ENCODE data around the gene LMNB1.
A peak's percentile ranks its signal among the peaks of the same experiment; 100 is the strongest.

Gene LMNB1

DNA sequence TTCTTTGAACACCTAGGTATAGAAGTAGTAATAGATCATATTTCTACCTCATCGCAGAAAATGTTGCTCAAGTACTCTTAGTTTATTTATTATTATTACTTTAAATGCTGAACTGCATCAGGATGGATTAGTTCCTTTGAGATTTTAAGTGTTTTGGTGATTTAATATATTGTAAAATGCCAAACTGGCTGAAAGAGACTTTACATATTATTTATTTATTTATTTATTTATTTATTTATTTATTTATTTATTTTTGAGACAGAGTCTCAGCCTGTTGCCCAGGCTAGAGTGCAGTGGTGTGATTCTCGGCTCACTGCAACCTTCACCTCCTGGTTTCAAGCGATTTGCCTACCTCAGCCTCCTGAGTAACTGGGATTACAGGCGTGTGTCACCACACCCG lies 42.3 kb downstream of the LMNB1 start (continued):
- TF ChIP-seq ZNF629 (tag by site-specific recombination; IDR thresholded peaks at IDR 0.05) = peak; percentile 71
- no peak for TF ChIP-seq ZSCAN23 (tag by site-specific recombination; IDR thresholded peaks at IDR 0.05)
- peak; percentile 70; the same call in 1 of the 2 replicates for TF ChIP-seq ZNF221 (tag by site-specific recombination; IDR thresholded peaks at IDR 0.05; ENCODE audit: borderline replicate concordance)
- peak; percentile 98 for TF ChIP-seq ZNF555 (tag by site-specific recombination; conservative IDR thresholded peaks at IDR 0.05)
- TF ChIP-seq, protein P1, sequence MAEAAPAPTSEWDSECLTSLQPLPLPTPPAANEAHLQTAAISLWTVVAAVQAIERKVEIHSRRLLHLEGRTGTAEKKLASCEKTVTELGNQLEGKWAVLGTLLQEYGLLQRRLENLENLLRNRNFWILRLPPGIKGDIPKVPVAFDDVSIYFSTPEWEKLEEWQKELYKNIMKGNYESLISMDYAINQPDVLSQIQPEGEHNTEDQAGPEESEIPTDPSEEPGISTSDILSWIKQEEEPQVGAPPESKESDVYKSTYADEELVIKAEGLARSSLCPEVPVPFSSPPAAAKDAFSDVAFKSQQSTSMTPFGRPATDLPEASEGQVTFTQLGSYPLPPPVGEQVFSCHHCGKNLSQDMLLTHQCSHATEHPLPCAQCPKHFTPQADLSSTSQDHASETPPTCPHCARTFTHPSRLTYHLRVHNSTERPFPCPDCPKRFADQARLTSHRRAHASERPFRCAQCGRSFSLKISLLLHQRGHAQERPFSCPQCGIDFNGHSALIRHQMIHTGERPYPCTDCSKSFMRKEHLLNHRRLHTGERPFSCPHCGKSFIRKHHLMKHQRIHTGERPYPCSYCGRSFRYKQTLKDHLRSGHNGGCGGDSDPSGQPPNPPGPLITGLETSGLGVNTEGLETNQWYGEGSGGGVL (tag by site-specific recombination; IDR thresholded peaks at IDR 0.05) = no peak
- no peak for TF ChIP-seq ZNF132 (tag by site-specific recombination; IDR thresholded peaks at IDR 0.05; ENCODE audit: borderline replicate concordance)
- TF ChIP-seq, protein P2, sequence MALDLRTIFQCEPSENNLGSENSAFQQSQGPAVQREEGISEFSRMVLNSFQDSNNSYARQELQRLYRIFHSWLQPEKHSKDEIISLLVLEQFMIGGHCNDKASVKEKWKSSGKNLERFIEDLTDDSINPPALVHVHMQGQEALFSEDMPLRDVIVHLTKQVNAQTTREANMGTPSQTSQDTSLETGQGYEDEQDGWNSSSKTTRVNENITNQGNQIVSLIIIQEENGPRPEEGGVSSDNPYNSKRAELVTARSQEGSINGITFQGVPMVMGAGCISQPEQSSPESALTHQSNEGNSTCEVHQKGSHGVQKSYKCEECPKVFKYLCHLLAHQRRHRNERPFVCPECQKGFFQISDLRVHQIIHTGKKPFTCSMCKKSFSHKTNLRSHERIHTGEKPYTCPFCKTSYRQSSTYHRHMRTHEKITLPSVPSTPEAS (tag by site-specific recombination; IDR thresholded peaks at IDR 0.05) = no peak
- TF ChIP-seq SP2 (tag by site-specific recombination; IDR thresholded peaks at IDR 0.05) = no peak
- TF ChIP-seq, protein P3, sequence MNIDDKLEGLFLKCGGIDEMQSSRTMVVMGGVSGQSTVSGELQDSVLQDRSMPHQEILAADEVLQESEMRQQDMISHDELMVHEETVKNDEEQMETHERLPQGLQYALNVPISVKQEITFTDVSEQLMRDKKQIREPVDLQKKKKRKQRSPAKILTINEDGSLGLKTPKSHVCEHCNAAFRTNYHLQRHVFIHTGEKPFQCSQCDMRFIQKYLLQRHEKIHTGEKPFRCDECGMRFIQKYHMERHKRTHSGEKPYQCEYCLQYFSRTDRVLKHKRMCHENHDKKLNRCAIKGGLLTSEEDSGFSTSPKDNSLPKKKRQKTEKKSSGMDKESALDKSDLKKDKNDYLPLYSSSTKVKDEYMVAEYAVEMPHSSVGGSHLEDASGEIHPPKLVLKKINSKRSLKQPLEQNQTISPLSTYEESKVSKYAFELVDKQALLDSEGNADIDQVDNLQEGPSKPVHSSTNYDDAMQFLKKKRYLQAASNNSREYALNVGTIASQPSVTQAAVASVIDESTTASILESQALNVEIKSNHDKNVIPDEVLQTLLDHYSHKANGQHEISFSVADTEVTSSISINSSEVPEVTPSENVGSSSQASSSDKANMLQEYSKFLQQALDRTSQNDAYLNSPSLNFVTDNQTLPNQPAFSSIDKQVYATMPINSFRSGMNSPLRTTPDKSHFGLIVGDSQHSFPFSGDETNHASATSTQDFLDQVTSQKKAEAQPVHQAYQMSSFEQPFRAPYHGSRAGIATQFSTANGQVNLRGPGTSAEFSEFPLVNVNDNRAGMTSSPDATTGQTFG (tag by site-specific recombination; IDR thresholded peaks at IDR 0.05; ENCODE audit: borderline replicate concordance) = no peak
- TF ChIP-seq, protein P4, sequence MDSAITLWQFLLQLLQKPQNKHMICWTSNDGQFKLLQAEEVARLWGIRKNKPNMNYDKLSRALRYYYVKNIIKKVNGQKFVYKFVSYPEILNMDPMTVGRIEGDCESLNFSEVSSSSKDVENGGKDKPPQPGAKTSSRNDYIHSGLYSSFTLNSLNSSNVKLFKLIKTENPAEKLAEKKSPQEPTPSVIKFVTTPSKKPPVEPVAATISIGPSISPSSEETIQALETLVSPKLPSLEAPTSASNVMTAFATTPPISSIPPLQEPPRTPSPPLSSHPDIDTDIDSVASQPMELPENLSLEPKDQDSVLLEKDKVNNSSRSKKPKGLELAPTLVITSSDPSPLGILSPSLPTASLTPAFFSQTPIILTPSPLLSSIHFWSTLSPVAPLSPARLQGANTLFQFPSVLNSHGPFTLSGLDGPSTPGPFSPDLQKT (IDR thresholded peaks at IDR 0.05; ENCODE audit: borderline replicate concordance, low read depth, low read length) = no peak
- no peak for TF ChIP-seq ZNF747 (tag by site-specific recombination; IDR thresholded peaks at IDR 0.05)
- TF ChIP-seq ZNF561 (tag by site-specific recombination; IDR thresholded peaks at IDR 0.05; ENCODE audit: borderline replicate concordance) = no peak
- TF ChIP-seq ZNF521 (tag by site-specific recombination; IDR thresholded peaks at IDR 0.05) = no peak
- TF ChIP-seq ZNF664 (tag by site-specific recombination; IDR thresholded peaks at IDR 0.05) = 0 out of 2 replicates have a peak, but pooled peaks have one; percentile 63
- no peak for TF ChIP-seq ZNF112 (tag by site-specific recombination; IDR thresholded peaks at IDR 0.05)
- no peak for TF ChIP-seq ZNF174 (tag by site-specific recombination; IDR thresholded peaks at IDR 0.05)
- TF ChIP-seq HOXA7 (CRISPR knock-in tag; IDR thresholded peaks at IDR 0.05; ENCODE audit: borderline replicate concordance) = no peak
- no peak for TF ChIP-seq KLF8 (tag by site-specific recombination; IDR thresholded peaks at IDR 0.05)
- no peak for TF ChIP-seq KLF9 (tag by site-specific recombination; IDR thresholded peaks at IDR 0.05; ENCODE audit: low read depth)
- TF ChIP-seq ZNF585B (tag by site-specific recombination; IDR thresholded peaks at IDR 0.05) = no peak
- no peak for TF ChIP-seq PRDM1 (tag by site-specific recombination; IDR thresholded peaks at IDR 0.05)
- TF ChIP-seq ZNF510 (tag by site-specific recombination; IDR thresholded peaks at IDR 0.05; ENCODE audit: insufficient replicate concordance) = peak; percentile 89
- no peak for TF ChIP-seq ZNF391 (tag by site-specific recombination; IDR thresholded peaks at IDR 0.05; ENCODE audit: borderline replicate concordance, low read depth)
- no peak for TF ChIP-seq ZNF175 (tag by site-specific recombination; IDR thresholded peaks at IDR 0.05)
- no peak for TF ChIP-seq ZNF155 (tag by site-specific recombination; IDR thresholded peaks at IDR 0.05)
- TF ChIP-seq ZNF549 (tag by site-specific recombination; IDR thresholded peaks at IDR 0.05) = no peak
- peak; percentile 84; the same call in 1 of the 2 replicates for TF ChIP-seq ZNF292 (tag by site-specific recombination; IDR thresholded peaks at IDR 0.05; ENCODE audit: borderline replicate concordance, low read depth)
- no peak for TF ChIP-seq ZEB2 (tag by site-specific recombination; IDR thresholded peaks at IDR 0.05)
- TF ChIP-seq ZNF324 (tag by site-specific recombination; IDR thresholded peaks at IDR 0.05) = no peak
- no peak for TF ChIP-seq ZNF768 (tag by site-specific recombination; IDR thresholded peaks at IDR 0.05)
- no peak for TF ChIP-seq ZNF37A (tag by site-specific recombination; IDR thresholded peaks at IDR 0.05)
- TF ChIP-seq, protein P5, sequence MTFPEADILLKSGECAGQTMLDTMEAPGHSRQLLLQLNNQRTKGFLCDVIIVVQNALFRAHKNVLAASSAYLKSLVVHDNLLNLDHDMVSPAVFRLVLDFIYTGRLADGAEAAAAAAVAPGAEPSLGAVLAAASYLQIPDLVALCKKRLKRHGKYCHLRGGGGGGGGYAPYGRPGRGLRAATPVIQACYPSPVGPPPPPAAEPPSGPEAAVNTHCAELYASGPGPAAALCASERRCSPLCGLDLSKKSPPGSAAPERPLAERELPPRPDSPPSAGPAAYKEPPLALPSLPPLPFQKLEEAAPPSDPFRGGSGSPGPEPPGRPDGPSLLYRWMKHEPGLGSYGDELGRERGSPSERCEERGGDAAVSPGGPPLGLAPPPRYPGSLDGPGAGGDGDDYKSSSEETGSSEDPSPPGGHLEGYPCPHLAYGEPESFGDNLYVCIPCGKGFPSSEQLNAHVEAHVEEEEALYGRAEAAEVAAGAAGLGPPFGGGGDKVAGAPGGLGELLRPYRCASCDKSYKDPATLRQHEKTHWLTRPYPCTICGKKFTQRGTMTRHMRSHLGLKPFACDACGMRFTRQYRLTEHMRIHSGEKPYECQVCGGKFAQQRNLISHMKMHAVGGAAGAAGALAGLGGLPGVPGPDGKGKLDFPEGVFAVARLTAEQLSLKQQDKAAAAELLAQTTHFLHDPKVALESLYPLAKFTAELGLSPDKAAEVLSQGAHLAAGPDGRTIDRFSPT (tag by site-specific recombination; IDR thresholded peaks at IDR 0.05) = no peak
- no peak for TF ChIP-seq ZFP69B (tag by site-specific recombination; IDR thresholded peaks at IDR 0.05)
